Peyer's patch (tissue), 4 donors: Measurements from ENCODE around the gene PDE4D.

Experiments used
- CTCF ChIP-seq, 6 experiments: fragments of 450-650 bp in 4 of 6; fragments of 200-600 bp in 2 of 6; sonication (generic) in 1 of 6; IDR thresholded peaks; one replicate each; pipeline ENCODE4 v1.5.1; 2017 to 2019; ENCODE audit warnings: antibody characterized with exemption in 6 of 6, mild to moderate bottlenecking in 3 of 6, moderate library complexity in 1 of 6
- POLR2A ChIP-seq, 2 donors: fragments of 450-650 bp; IDR thresholded peaks; one replicate each; pipeline ENCODE4 v1.5.1; 2017; ENCODE audit warnings: antibody characterized with exemption in 2 of 2, mild to moderate bottlenecking in 2 of 2, moderate library complexity in 2 of 2

DNA sequence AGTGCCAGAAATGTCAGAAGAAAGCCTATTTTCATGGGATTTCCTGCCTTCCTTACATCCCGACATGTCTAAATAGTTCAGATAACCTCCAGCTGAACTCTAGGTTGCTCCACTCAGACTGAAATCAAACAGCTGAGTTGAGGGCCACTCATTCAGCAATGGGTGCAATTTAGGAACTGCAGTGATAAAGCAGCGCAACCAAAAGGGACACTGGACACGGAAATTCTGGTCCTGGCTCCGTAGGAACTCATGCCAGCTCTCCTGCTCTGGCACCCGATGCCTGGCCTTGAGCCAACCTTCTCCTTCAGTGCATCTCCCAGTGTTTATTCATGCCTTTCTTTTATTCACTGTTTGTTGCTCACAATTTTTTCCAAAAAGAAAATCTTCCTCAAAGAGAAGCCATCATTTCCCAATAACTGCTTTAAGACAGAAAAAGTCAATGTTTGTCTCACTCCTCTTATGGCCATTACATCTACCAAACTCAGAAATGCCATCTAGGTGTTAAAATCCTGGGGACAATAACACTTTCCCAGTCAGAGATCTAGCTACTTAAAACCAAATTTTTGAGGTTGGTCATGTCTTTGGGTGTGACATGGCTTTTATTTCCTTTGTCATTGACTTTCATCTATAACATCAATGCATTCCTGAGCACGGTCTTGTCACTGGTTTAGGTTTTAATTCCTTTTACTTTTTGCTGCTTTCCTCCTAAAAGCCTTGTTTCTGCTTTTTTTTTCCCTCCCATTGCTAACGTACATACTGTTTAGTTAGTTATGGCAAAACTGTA lies 126.9 kb downstream of the PDE4D start:
- TF ChIP-seq POLR2A (IDR thresholded peaks at IDR 0.05) = no peak
- TF ChIP-seq CTCF (IDR thresholded peaks at IDR 0.05) = no peak
